Measurements from ENCODE around the gene NPS.
A peak's percentile ranks its signal among the peaks of the same experiment; 100 is the strongest.

Gene NPS

DNA sequence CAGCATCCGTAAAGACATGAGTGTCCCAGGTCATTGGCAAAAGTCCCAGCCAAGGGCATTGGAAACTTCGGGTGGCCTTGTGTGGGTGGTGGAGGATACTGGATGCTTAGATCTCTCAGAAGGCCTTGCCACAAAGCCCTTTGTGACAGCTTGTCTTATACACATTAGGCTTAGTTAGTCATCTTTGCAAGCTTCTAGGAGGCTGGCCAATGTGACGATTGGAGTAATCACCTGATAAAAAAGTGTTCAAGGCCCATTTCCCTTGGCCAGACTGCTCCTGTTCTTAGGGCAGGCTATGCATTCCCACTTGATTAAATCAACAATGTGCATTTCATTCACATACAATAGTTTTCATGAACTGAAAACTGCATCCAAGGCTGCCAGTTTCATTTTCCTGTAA lies 26.9 kb downstream of the NPS start:
- Histone ChIP-seq H2AFZ (ENCODE audit: low read depth, low read length, severe bottlenecking) (no peak overlapping the region), H3K27me3 (ENCODE audit: low read length) (no peaks in the 10 kb centered on the region), H3K4me3 (ENCODE audit: insufficient read depth, low read length, poor library complexity, severe bottlenecking) (no peak overlapping the region), H3K9ac (ENCODE audit: low read length) (no peak overlapping the region), H3K4me2 (ENCODE audit: low read depth, low read length, poor library complexity, severe bottlenecking) (no peak overlapping the region), H3K27ac (ENCODE audit: low read depth, low read length) (no peak overlapping the region), H3K9me3 (ENCODE audit: insufficient read depth, low read length) (no peaks in the 10 kb centered on the region), H3K36me3 (ENCODE audit: low read length) (no peaks in the 10 kb centered on the region), H3F3A (ENCODE audit: insufficient read depth) (no peaks in the 10 kb centered on the region), H3K79me2 (ENCODE audit: insufficient read depth, low read length) (no peaks in the 10 kb centered on the region), H3K9me2 (replicated peaks; ENCODE audit: insufficient read depth, low read length) (no peaks in the 10 kb centered on the region), H4K20me1 (ENCODE audit: low read depth, low read length) (no peaks in the 10 kb centered on the region)
- TF ChIP-seq EZH2phosphoT487 (conservative IDR thresholded peaks at IDR 0.05; ENCODE audit: low read length) = no peak
- no peak for TF ChIP-seq CTCF (IDR thresholded peaks at IDR 0.05; ENCODE audit: insufficient read depth, low read length, poor library complexity, severe bottlenecking)

GRCh38 chr10:127576740-127577161 lies 27.6 kb downstream of the NPS start:
- H3K27ac ChIP-seq (ENCODE audit: low read depth, low read length) = no peak overlapping the region
- no peaks in the 10 kb centered on the region for H3K9me2 ChIP-seq (replicated peaks; ENCODE audit: insufficient read depth, low read length)
- no peaks in the 10 kb centered on the region for H3K36me3 ChIP-seq (ENCODE audit: low read length)
- no peak overlapping the region for H3K4me2 ChIP-seq (ENCODE audit: low read depth, low read length, poor library complexity, severe bottlenecking)
- no peaks in the 10 kb centered on the region for H3F3A ChIP-seq (ENCODE audit: insufficient read depth)
- H3K9me3 ChIP-seq (ENCODE audit: insufficient read depth, low read length) = no peaks in the 10 kb centered on the region
- no peak overlapping the region for H2AFZ ChIP-seq (ENCODE audit: low read depth, low read length, severe bottlenecking)
- no peaks in the 10 kb centered on the region for H4K20me1 ChIP-seq (ENCODE audit: low read depth, low read length)
- TF ChIP-seq CTCF (IDR thresholded peaks at IDR 0.05; ENCODE audit: insufficient read depth, low read length, poor library complexity, severe bottlenecking) (no peak), EZH2phosphoT487 (conservative IDR thresholded peaks at IDR 0.05; ENCODE audit: low read length) (no peak)
- no peaks in the 10 kb centered on the region for H3K27me3 ChIP-seq (ENCODE audit: low read length)
- H3K4me3 ChIP-seq (ENCODE audit: insufficient read depth, low read length, poor library complexity, severe bottlenecking) = no peak overlapping the region
- H3K9ac ChIP-seq (ENCODE audit: low read length) = no peak overlapping the region
- H3K79me2 ChIP-seq (ENCODE audit: insufficient read depth, low read length) = no peaks in the 10 kb centered on the region

DNA sequence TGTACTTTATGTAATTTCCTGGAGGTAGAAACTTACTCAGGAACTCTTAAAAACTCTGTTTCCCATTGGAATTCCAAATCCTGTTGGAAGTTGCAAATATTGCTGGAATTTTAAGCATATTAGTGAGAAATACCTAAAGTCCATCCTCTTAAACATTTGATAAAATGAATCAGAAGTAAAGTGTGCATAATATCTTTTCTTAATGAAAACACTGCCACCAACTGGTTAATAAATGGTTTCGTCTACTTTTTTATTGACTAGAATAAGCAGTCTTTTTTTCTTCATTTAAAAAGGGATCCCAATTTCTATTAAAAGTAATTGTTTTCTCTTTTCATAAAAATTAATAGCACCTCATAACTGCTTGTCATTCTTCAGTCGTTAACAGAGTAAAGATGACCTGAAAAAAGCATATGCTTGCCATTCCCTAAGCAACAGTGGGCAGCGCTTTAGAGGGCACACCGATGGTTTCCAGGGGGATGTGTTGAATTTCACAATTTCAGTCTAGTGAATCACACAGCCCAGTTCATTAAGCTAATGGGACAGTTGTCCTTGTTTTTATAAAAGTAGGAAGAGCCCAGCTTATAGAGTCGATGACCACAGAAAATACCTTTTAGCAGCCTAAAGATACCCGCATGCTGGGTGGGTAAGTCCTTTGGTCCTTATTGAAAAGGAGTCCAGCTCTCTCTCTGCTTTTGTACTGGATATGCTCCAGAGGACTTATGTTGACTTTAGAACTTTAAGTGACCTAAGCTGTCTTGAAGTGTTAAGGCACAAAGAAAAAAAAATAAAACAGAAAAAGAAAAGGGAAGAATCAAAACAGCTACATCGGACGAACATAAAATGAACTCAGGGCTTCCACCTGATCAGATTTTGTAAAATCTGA lies 28.5 kb downstream of the NPS start:
- H3K9ac ChIP-seq (ENCODE audit: low read length) = no peak overlapping the region
- H3K4me2 ChIP-seq (ENCODE audit: low read depth, low read length, poor library complexity, severe bottlenecking) = no peak overlapping the region
- no peaks in the 10 kb centered on the region for H3K27me3 ChIP-seq (ENCODE audit: low read length)
- H3F3A ChIP-seq (ENCODE audit: insufficient read depth) = no peaks in the 10 kb centered on the region
- no peaks in the 10 kb centered on the region for H3K9me3 ChIP-seq (ENCODE audit: insufficient read depth, low read length)
- H3K9me2 ChIP-seq (replicated peaks; ENCODE audit: insufficient read depth, low read length) = no peaks in the 10 kb centered on the region
- no peaks in the 10 kb centered on the region for H3K79me2 ChIP-seq (ENCODE audit: insufficient read depth, low read length)
- TF ChIP-seq CTCF (IDR thresholded peaks at IDR 0.05; ENCODE audit: insufficient read depth, low read length, poor library complexity, severe bottlenecking) (peak; percentile 12), EZH2phosphoT487 (conservative IDR thresholded peaks at IDR 0.05; ENCODE audit: low read length) (no peak)
- no peaks in the 10 kb centered on the region for H3K36me3 ChIP-seq (ENCODE audit: low read length)
- H3K27ac ChIP-seq (ENCODE audit: low read depth, low read length) = no peak overlapping the region
- no peak overlapping the region for H2AFZ ChIP-seq (ENCODE audit: low read depth, low read length, severe bottlenecking)
- H4K20me1 ChIP-seq (ENCODE audit: low read depth, low read length) = no peaks in the 10 kb centered on the region
- no peak overlapping the region for H3K4me3 ChIP-seq (ENCODE audit: insufficient read depth, low read length, poor library complexity, severe bottlenecking)
